GM19099 (cell line): ENCODE measurements around the gene CLTA.

Source experiments
- POLR2A ChIP-seq: IDR thresholded peaks from 3 replicates; pipeline ENCODE4 v1.6.1; 2011; ENCODE audit warnings: low read depth; ENCODE audit not compliant: insufficient read length; ENCODE audit errors: extremely low read depth

CLTA gene

DNA sequence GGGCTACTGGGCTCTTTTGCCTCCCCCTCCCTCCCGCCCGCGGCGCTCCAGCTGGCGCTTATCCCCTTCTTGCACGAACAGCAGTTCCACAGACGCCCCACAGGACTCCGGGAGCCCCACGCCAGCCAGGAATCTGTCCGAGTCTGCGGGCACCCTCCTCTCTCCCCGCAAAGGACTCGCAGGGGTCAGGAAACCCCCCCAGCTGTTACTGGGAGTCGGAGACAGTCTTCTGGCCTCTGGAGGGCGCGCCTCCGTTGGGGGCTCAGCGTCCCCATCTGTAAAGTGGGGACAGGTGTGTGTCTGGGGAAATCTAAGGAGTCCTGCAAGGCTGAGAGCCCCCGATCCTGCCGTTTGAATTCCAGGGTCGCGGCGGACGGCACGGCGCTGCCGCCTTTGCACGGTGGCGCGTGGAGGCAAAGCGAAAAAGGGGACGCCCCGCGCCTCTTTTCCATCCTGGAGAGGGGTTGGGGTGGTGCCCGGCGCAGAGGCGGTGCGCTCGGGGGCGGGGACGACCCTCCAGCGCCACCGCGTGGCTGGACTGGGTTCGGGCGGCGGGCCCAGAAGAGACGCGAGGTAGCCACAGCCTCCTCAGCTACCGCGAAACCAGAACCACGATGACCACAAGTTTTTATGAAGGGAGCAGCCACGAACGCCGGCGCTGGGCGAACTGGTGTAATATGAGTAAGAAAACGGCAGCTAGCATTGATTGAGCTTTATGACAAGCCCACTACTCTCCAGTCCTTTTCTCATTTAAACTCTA, 24.4 kb upstream of the CLTA start:
- TF ChIP-seq POLR2A: no peak

GRCh38 chr9:36169166-36169565, 21.6 kb upstream of the CLTA start, which contains the start of gene CCIN:
Gene CCIN (plus strand): TSS chr9:36169388. CDS start chr9:36169503, 115 bp downstream.
- no peak for TF ChIP-seq POLR2A

DNA sequence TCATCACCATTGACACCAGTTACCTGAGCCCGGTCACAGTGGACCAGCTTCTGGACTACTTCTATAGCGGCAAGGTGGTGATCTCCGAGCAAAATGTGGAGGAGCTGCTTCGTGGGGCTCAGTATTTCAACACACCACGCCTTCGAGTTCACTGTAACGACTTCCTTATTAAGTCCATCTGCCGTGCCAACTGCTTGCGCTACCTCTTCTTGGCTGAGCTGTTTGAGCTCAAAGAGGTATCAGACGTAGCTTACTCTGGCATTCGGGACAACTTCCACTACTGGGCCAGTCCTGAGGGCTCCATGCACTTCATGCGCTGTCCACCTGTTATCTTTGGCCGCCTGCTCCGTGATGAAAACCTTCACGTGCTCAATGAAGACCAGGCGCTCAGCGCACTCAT, 21.0 kb upstream of the CLTA start:
- no peak for TF ChIP-seq POLR2A

GRCh38 chr9:36170531-36170930, 20.2 kb upstream of the CLTA start:
- no peak for TF ChIP-seq POLR2A

DNA sequence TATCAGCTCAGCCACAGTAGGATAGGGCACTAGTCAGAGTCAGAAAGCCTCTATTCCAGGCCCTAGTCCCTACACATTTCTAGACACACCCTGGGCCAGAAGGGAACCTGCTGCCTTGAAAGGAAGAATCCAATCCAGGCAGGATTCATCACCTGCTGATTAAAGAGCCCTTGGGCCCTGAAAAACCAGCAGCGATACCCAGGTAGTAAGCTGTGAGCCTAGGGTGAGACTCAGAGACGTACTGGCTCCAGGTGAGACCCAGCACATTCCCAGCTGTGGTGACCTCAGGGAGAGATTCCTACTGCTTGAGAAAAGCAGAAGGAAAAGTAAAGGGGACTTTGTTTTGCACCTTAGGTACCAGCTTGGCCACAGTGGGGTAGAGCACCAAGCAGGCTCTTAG, 16.9 kb upstream of the CLTA start:
- no peak for TF ChIP-seq POLR2A

- no peak for TF ChIP-seq POLR2A
Observed at GRCh38 chr9:36174271-36174670, 16.4 kb upstream of the CLTA start.

DNA sequence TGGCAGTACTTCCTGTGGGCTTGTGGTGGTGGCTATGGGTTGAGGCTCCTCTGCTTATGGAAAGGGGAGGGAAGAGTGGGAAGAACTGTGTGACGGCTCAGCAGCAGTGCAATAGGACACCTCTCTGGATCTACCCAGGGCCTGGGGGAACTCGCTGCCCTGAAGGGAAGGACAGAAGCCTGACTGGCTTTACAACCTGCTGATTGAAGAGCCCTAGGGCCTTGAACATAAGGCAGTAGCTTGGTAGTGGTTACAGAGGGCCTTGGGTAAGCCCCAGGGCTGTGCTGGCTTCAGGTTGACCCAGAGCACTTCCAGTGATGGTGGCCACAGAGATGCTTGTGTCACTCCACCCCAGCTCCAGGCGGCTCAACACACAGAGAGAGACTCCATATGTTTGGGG, 16.0 kb upstream of the CLTA start:
- TF ChIP-seq POLR2A: no peak

- no peak for TF ChIP-seq POLR2A
Observed at GRCh38 chr9:36177571-36177970, 13.2 kb upstream of the CLTA start.

DNA sequence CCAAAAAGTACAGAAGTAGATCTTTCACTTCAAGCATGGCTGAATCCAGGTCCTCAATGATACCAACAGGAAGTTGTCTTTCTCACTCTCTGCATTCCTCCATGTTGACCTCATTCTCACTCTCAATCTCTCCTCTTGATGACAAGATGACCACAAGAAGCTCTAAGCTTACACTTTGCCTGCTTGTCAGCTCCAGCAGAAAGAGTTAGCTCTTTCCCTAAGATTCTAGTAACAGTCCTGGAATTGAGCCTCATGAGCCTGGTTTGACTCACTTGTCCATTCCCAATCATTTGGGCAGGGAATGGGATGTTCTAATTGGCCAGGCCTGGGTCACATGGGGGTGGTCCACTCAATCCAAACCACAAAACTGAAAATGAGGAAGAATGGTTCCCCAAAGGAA, 3.3 kb upstream of the CLTA start:
- TF ChIP-seq POLR2A: no peak

- TF ChIP-seq POLR2A: no peak
Observed at GRCh38 chr9:36188212-36188611, 2.5 kb upstream of the CLTA start.

DNA sequence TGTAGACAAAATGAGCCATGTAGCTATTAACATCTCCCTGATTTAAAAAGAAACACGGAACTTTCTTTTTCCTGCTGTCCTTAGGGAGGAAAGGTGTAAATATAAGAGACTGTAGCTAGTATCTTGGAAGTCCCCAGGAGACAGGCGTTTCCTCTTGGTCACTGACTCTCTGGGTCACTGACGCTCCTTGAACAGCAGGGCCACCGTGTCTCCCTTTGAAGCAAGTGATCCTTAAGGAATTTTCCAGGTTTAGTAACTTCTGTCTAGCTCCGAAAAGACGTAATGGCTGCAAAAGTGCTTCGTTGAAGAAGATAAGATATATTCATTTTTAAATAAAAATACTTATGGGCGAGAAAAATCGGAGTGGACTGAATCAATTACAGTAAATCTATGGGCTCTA, 745 bp upstream of the CLTA start:
- TF ChIP-seq POLR2A: no peak

- no peak for TF ChIP-seq POLR2A
Observed at GRCh38 chr9:36191290-36191645, 547 bp downstream of the CLTA start.

DNA sequence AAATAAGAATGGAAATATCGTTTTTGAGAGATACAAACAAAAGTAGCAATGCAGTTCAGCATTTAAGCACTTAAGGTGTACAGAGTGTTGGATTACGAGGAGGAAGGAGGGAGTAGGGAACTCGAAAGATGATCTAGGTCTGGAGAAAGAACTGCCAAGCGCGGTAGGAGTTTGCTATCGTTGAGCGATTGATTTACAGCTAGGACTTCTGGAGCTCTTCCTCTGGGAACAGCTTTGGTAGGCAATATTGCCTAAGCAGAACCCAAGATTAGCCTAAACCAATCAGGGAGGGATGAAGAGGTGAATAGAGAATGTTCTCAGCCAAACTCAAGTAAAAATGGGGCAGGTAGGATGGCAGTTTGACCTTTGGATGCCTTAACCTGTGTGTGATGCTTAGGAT, 965 bp downstream of the CLTA start:
- no peak for TF ChIP-seq POLR2A

- TF ChIP-seq POLR2A: no peak
Observed at GRCh38 chr9:36192196-36192595, 1.5 kb downstream of the CLTA start.

DNA sequence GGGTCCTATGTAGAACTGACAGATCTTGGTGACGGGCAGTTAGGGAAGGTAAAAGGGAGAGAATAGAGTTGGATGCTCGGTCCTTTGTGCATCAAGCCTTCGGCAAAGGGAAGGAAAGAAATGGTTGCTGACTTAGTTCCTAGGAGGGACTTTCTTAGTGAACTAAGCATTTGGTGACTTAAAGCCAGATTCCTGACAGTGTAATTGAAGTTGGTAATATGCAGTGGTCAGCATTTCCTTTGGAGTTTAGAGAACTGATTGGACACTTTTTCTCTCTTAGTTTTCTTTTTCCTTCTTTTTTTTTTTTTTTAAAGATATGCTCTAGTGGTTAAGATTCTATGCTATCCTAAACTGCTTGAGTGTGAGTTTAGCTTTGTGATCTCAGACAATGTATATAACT, 2.3 kb downstream of the CLTA start:
- no peak for TF ChIP-seq POLR2A

DNA sequence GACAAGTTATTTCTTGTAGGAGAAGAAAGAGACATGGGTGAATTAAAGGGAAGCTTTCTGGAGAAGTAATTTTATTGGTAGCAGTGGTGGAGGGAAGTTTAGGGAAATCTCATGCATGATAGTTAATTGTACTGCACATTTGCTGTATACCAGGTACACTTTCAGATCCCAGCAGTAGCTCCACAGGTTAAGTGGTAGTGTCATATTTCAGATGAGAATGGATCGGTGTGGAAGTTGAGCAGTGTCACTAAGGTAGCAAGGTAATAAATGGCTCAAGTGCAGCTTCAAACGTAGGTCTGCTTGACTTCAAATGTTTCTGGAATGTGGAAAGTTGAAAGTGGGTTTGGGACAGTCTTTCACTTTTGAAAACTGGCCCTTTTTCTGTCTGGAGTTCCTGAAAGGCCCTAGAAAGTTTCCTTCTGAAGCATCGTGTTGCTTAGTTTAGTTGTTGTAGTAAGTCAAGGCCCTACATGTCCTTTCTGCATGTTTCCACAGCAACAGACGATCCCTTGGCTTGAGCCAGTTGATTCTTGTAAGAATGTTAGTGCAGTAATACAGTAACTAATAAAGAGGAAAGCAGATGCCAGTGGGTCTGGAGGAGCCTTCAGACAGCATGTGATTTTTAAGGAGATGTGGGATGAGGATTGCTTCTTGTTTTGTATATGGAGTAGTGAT, 3.7 kb downstream of the CLTA start:
- TF ChIP-seq POLR2A: no peak
